IMR-90 (cell line): Measurements from ENCODE around the gene PLA2G4A. TPM values are rescaled to one million over a fixed set of nuclear protein-coding genes. Genes with fewer than 3 reads are reported as not detected.

ENCODE experiments used
- ATAC-seq: fragments of 200-7000 bp; cut with Tn5 transposase; 2 replicates; pipeline ENCODE4 v1.9.1; 2020; ENCODE audit warnings: low read depth, mild to moderate bottlenecking, moderate library complexity
- BruUV-seq: library from RNA; stranded (reverse); fragments of 400-500 nt; replicated peaks from 2 replicates; lab custom pipeline; 2021; lab: Mats Ljungman, UMichigan
- CTCF ChIA-PET: fragments of 300-600 bp; formaldehyde crosslinking; extraction: SDS; loops from one replicate; lab custom pipeline; 2021; ENCODE audit warnings: antibody characterized with exemption; lab: Yijun Ruan, JAX
- POLR2A ChIA-PET: fragments of 300-600 bp; sonication (Branson Sonifier 250); formaldehyde crosslinking; loops from one replicate; lab custom pipeline; 2022; ENCODE audit warnings: antibody characterized with exemption; ENCODE audit not compliant: unreplicated experiment; lab: Charles Lee
- DNase-seq: peaks from one replicate; pipeline ENCODE4 v3.0.0; 2013
- H2AFZ ChIP-seq: replicated peaks from 2 replicates; pipeline ENCODE3; 2013; ENCODE audit warnings: low read length, mild to moderate bottlenecking; ENCODE audit not compliant: poor library complexity
- H2AK5ac ChIP-seq: 2 replicates; pipeline ENCODE4 v1.6.1; 2013; ENCODE audit warnings: low read depth, low read length, inconsistent platforms
- H2AK9ac ChIP-seq: replicated peaks from 2 replicates; pipeline ENCODE3; 2013; ENCODE audit warnings: mild to moderate bottlenecking, low read depth, low read length, moderate library complexity; ENCODE audit not compliant: poor library complexity
- H2BK120ac ChIP-seq: 2 replicates; pipeline ENCODE4 v1.6.1; 2013; ENCODE audit warnings: low read depth, low read length, inconsistent platforms
- H2BK15ac ChIP-seq: 3 replicates; pipeline ENCODE4 v1.6.1; 2013; ENCODE audit warnings: low read depth, low read length, inconsistent platforms
- H2BK20ac ChIP-seq: 2 replicates; pipeline ENCODE4 v1.6.1; 2013; ENCODE audit warnings: low read depth, mild to moderate bottlenecking, inconsistent platforms, low read length, moderate library complexity
- H2BK5ac ChIP-seq: 2 replicates; pipeline ENCODE4 v1.6.1; 2013; ENCODE audit warnings: mild to moderate bottlenecking, low read depth, low read length, inconsistent platforms; ENCODE audit not compliant: poor library complexity, severe bottlenecking
- H3K14ac ChIP-seq: replicated peaks from 2 replicates; pipeline ENCODE4 v1.6.1; 2013; ENCODE audit warnings: low read depth, low read length, inconsistent platforms
- H3K18ac ChIP-seq: 2 replicates; pipeline ENCODE4 v1.6.1; 2013; ENCODE audit warnings: low read depth, low read length, control low read depth
- H3K23ac ChIP-seq: 2 replicates; pipeline ENCODE4 v1.6.1; 2013; ENCODE audit warnings: low read depth, low read length, inconsistent platforms
- H3K27ac ChIP-seq: 2 replicates; pipeline ENCODE4 v1.5.1; 2013; ENCODE audit warnings: mild to moderate bottlenecking, control low read depth, low read length; ENCODE audit not compliant: insufficient read depth
- H3K27me3 ChIP-seq: 2 replicates; pipeline ENCODE4 v1.6.1; 2013; ENCODE audit warnings: low read length; ENCODE audit not compliant: control insufficient read depth, insufficient read depth
- H3K36me3 ChIP-seq: 2 replicates; pipeline ENCODE4 v1.6.1; 2013; ENCODE audit warnings: low read length, mixed read lengths; ENCODE audit not compliant: control insufficient read depth, insufficient read depth
- H3K4ac ChIP-seq: 2 replicates; pipeline ENCODE4 v1.6.1; 2013; ENCODE audit warnings: low read depth, low read length, inconsistent platforms
- H3K4me1 ChIP-seq: 2 replicates; pipeline ENCODE4 v1.6.1; 2013; ENCODE audit warnings: low read length, mixed read lengths; ENCODE audit not compliant: control insufficient read depth, insufficient read depth
- H3K4me2 ChIP-seq: 2 replicates; pipeline ENCODE4 v1.6.1; 2013; ENCODE audit warnings: low read depth, mild to moderate bottlenecking, control low read depth, low read length, moderate library complexity
- H3K4me3 ChIP-seq: 2 replicates; pipeline ENCODE4 v1.5.1; 2013; ENCODE audit warnings: low read depth, mild to moderate bottlenecking, control low read depth, low read length, moderate library complexity; ENCODE audit not compliant: insufficient read depth
- H3K56ac ChIP-seq: 2 replicates; pipeline ENCODE4 v1.6.1; 2013; ENCODE audit warnings: low read length, inconsistent platforms; ENCODE audit not compliant: insufficient read depth; ENCODE audit errors: extremely low read depth
- H3K79me1 ChIP-seq, 2 experiments: 2 replicates each; pipeline ENCODE4 v1.6.1; 2013; ENCODE audit warnings: low read length in 2 of 2, inconsistent platforms in 1 of 2, low read depth in 1 of 2
- H3K9ac ChIP-seq: 2 replicates; pipeline ENCODE4 v1.6.1; 2013; ENCODE audit warnings: low read depth, low read length, control low read depth
- H3K9me1 ChIP-seq: 2 replicates; pipeline ENCODE4 v1.6.1; 2013; ENCODE audit warnings: low read length, inconsistent platforms; ENCODE audit not compliant: insufficient read depth
- H3K9me3 ChIP-seq: 2 replicates; pipeline ENCODE4 v1.6.1; 2013; ENCODE audit warnings: low read length; ENCODE audit not compliant: control insufficient read depth, insufficient read depth
- H4K20me1 ChIP-seq: 2 replicates; pipeline ENCODE4 v1.6.1; 2013; ENCODE audit warnings: low read length, inconsistent platforms; ENCODE audit not compliant: insufficient read depth
- H4K5ac ChIP-seq: 2 replicates; pipeline ENCODE4 v1.6.1; 2013; ENCODE audit warnings: mild to moderate bottlenecking, low read depth, low read length, control low read depth
- H4K8ac ChIP-seq, 2 experiments: 2 replicates each; pipeline ENCODE4 v1.6.1; 2013; ENCODE audit warnings: low read depth in 2 of 2, low read length in 2 of 2, control low read depth in 1 of 2, inconsistent platforms in 1 of 2
- H4K91ac ChIP-seq: 2 replicates; pipeline ENCODE4 v1.6.1; 2013; ENCODE audit warnings: low read depth, low read length, inconsistent platforms; ENCODE audit not compliant: insufficient read depth
- BHLHE40 ChIP-seq: fragments of 150-350 bp; IDR thresholded peaks from 2 replicates; pipeline ENCODE4 v1.6.1; 2016; ENCODE audit warnings: mild to moderate bottlenecking, low read depth, low read length
- MXI1 ChIP-seq: IDR thresholded peaks from 2 replicates; pipeline ENCODE4 v1.6.1; 2012; ENCODE audit warnings: low read depth, mild to moderate bottlenecking, low read length, moderate library complexity, borderline replicate concordance
- NFE2L2 ChIP-seq: fragments of 150-350 bp; IDR thresholded peaks from 2 replicates; pipeline ENCODE4 v1.6.1; 2016; ENCODE audit warnings: low read depth, mild to moderate bottlenecking, low read length
- POLR2A ChIP-seq: IDR thresholded peaks from 2 replicates; pipeline ENCODE4 v1.6.1; 2012; ENCODE audit warnings: mild to moderate bottlenecking, low read depth, low read length
- RCOR1 ChIP-seq: IDR thresholded peaks from 2 replicates; pipeline ENCODE4 v1.6.1; 2012; ENCODE audit warnings: mild to moderate bottlenecking, low read length, improper control_type of control experiment; ENCODE audit not compliant: insufficient replicate concordance
- USF2 ChIP-seq: fragments of 150-350 bp; IDR thresholded peaks from 2 replicates; pipeline ENCODE4 v1.6.1; 2017; ENCODE audit warnings: mild to moderate bottlenecking, antibody characterized with exemption, low read length, low read depth
- dilution Hi-C: fragments of 300-500 bp; cut with HindIII; formaldehyde crosslinking; loops from one replicate; pipeline ENCODE4 v1.14.3; 2018; ENCODE audit warnings: low sequenced_read_pairs; ENCODE audit not compliant: unreplicated experiment
- in situ Hi-C: fragments of 300-500 bp; cut with MboI; formaldehyde crosslinking; loops from 3 replicates; pipeline ENCODE4 v1.14.3; 2019; ENCODE audit warnings: low sequenced_read_pairs, inconsistent platforms, mixed read lengths
- intact Hi-C: fragments of 100-400 bp; cut with micrococcal nuclease; formaldehyde crosslinking; loops from 2 replicates; pipeline ENCODE4 v1.10.0; 2022
- polyA plus RNA-seq, 3 experiments: library from polyadenylated mRNA; depleted of rRNA; stranded (reverse); fragments of >200 nt; gene quantifications; 2 replicates each; pipeline ENCODE4 v1.2.3, GENCODE V29; 2012; ENCODE audit warnings: low replicate concordance in 1 of 3
- total RNA-seq: library from RNA; depleted of rRNA; stranded (reverse); fragments of >200 nt; gene quantifications from 2 replicates; pipeline ENCODE4 v1.2.3, GENCODE V29; 2012

PLA2G4A gene
- total and polyA plus RNA-seq, 2 of the 4 experiments (the other 2 are of a cell fraction), result 1.6 to 3.8 TPM

GRCh38 chr1:186901631-186902030 is 72.9 kb downstream of the PLA2G4A start:
- Histone ChIP-seq H3K36me3 (no peaks in the 10 kb centered on the region), H3K27ac (no peak overlapping the region), H3K23ac (no peak overlapping the region), H2AFZ (no peak overlapping the region), H3K14ac (no peak overlapping the region), H3K9ac (no peak overlapping the region), H3K4me2 (no peak overlapping the region), H2BK5ac (no peak overlapping the region), H3K56ac (no peak overlapping the region), H4K5ac (no peak overlapping the region), H3K4me3 (no peak overlapping the region), H3K4me1 (no peaks in the 10 kb centered on the region; the same call in 1 of the 2 replicates), H2BK15ac (no peak overlapping the region), H3K9me1 (no peaks in the 10 kb centered on the region), H2BK20ac (no peak overlapping the region), H3K27me3 (no peaks in the 10 kb centered on the region), H3K79me1 (no peaks in the 10 kb centered on the region), H4K91ac (no peak overlapping the region), H3K18ac (no peak overlapping the region), H4K20me1 (no peaks in the 10 kb centered on the region), H3K9me3 (no peaks in the 10 kb centered on the region), H4K8ac (no peak overlapping the region), H2AK9ac (no peak overlapping the region), H2AK5ac (no peak overlapping the region), H2BK120ac (no peak overlapping the region), H3K4ac (no peak overlapping the region)
- CTCF ChIA-PET, result no interaction called here
- POLR2A ChIA-PET, result no interaction called here
- ATAC-seq (no peak), DNase-seq (no peak)
- no TSS peak for BruUV-seq
- intact Hi-C loops (no loop called here), in situ Hi-C loops (no loop called here), dilution Hi-C loops (no loop called here)
- TF ChIP-seq USF2 (no peak), POLR2A (no peak), MXI1 (no peak), RCOR1 (no peak), NFE2L2 (no peak), BHLHE40 (no peak)
